HepG2 (cell line): ENCODE measurements around the gene HAX1. TPM values are rescaled to one million over a fixed set of nuclear protein-coding genes. Genes with fewer than 3 reads are reported as not detected.

Source experiments
- ATAC-seq: fragments of 200-7000 bp; cut with Tn5 transposase; 3 replicates; pipeline ENCODE4 v1.9.1; 2020; ENCODE audit warnings: mild to moderate bottlenecking, moderate library complexity
- BruUV-seq: library from RNA; stranded (reverse); fragments of 400-500 nt; replicated peaks from 2 replicates; lab custom pipeline; 2021; lab: Mats Ljungman, UMichigan
- CTCF ChIA-PET: fragments of 300-600 bp; formaldehyde crosslinking; extraction: SDS; loops from one replicate; lab custom pipeline; 2021; ENCODE audit warnings: low total read pairs, inconsistent platforms, low intra/inter-chr PET ratio; lab: Yijun Ruan, JAX
- POLR2A ChIA-PET: fragments of 350-600 bp; sonication (Branson Sonifier 250); formaldehyde crosslinking; loops from one replicate; lab custom pipeline; 2020; ENCODE audit warnings: antibody characterized with exemption, inconsistent platforms; lab: Yijun Ruan, JAX
- DNase-seq: peaks from one replicate; pipeline ENCODE4 v3.0.0-alpha.2; 2015; ENCODE audit warnings: low spot score
- FAIRE-seq: peaks from 3 replicates; lab custom pipeline; 2011; peaks lifted over from hg19 to GRCh38; lab: Jason Lieb, UNC
- H2AFZ ChIP-seq: one replicate; pipeline ENCODE4 v1.6.1; 2011; ENCODE audit warnings: low read length, inconsistent platforms
- H3K27ac ChIP-seq: fragments of 300-600 bp; 3 replicates; pipeline ENCODE4 v1.8.0; 2011; ENCODE audit warnings: mixed run types, mild to moderate bottlenecking, mixed read lengths, low read length, inconsistent platforms; ENCODE audit not compliant: insufficient read depth; ENCODE audit errors: extremely low read length
- H3K27me3 ChIP-seq, 2 experiments: fragments of 200-600 bp in 1 of 2; 2 replicates in 1 of 2; 3 replicates in 1 of 2; pipeline versions ENCODE4 v1.6.0 to v1.8.0; 2011; ENCODE audit warnings: low read length in 2 of 2, mild to moderate bottlenecking in 2 of 2, moderate library complexity in 2 of 2, inconsistent platforms in 1 of 2; ENCODE audit not compliant: insufficient read depth in 2 of 2, control insufficient read depth in 1 of 2
- H3K36me3 ChIP-seq, 2 experiments: fragments of 200-600 bp in 1 of 2; replicated peaks in 1 of 2; 2 replicates in 1 of 2; 3 replicates in 1 of 2; pipeline versions ENCODE4 v1.5.1 to v1.8.0; 2011; ENCODE audit warnings: low read length in 2 of 2, inconsistent platforms in 1 of 2; ENCODE audit not compliant: insufficient read depth in 2 of 2, control insufficient read depth in 1 of 2
- H3K4me1 ChIP-seq: 2 replicates; pipeline ENCODE4 v1.5.1; 2012; ENCODE audit warnings: low read length, inconsistent platforms; ENCODE audit not compliant: insufficient read depth
- H3K4me2 ChIP-seq: 2 replicates; pipeline ENCODE4 v1.6.0; 2011; ENCODE audit warnings: low read depth, low read length, inconsistent platforms
- H3K4me3 ChIP-seq, 3 experiments: fragments of 200-600 bp in 1 of 3; sonication (generic), shearing (Covaris generic) in 1 of 3; replicated peaks in 1 of 3; 2 replicates each; pipeline ENCODE4 v1.5.1; 2011 to 2016; ENCODE audit warnings: low read length in 3 of 3, inconsistent platforms in 2 of 3, low read depth in 2 of 3, mild to moderate bottlenecking in 2 of 3, control low read depth in 1 of 3, mixed read lengths in 1 of 3; ENCODE audit not compliant: insufficient read depth in 1 of 3
- H3K79me2 ChIP-seq: one replicate; pipeline ENCODE4 v1.6.1; 2011; ENCODE audit warnings: low read length, inconsistent platforms; ENCODE audit not compliant: insufficient read depth
- H3K9ac ChIP-seq: 2 replicates; pipeline ENCODE4 v1.6.0; 2011; ENCODE audit warnings: mild to moderate bottlenecking, low read depth, low read length, inconsistent platforms; ENCODE audit not compliant: insufficient read depth
- H3K9me3 ChIP-seq: 2 replicates; pipeline ENCODE4 v1.5.1; 2012; ENCODE audit warnings: mild to moderate bottlenecking, low read length
- H4K20me1 ChIP-seq: 2 replicates; pipeline ENCODE4 v1.6.0; 2011; ENCODE audit warnings: inconsistent platforms, mild to moderate bottlenecking, low read length, moderate library complexity; ENCODE audit not compliant: insufficient read depth
- CBX1 ChIP-seq: IDR thresholded peaks from one replicate; pipeline ENCODE4 v1.6.1; 2016; ENCODE audit warnings: antibody characterized with exemption, low read depth
- HOXA7 ChIP-seq: sonication (generic); formaldehyde crosslinking; IDR thresholded peaks from 2 replicates; pipeline ENCODE4 v1.8.1; 2022; ENCODE audit warnings: mild to moderate bottlenecking, missing genetic modification reagents, moderate library complexity
- NFAT5 ChIP-seq: sonication (generic); formaldehyde crosslinking; IDR thresholded peaks from 2 replicates; pipeline ENCODE4 v1.4.0; 2020; ENCODE audit warnings: missing genetic modification reagents
- ZC3H4 ChIP-seq: sonication (generic); formaldehyde crosslinking; IDR thresholded peaks from 2 replicates; pipeline ENCODE4 v1.4.0; 2020; ENCODE audit warnings: missing genetic modification reagents, borderline replicate concordance
- ZNF253 ChIP-seq: sonication (generic); formaldehyde crosslinking; IDR thresholded peaks from 2 replicates; pipeline ENCODE4 v1.8.0; 2022; ENCODE audit warnings: mild to moderate bottlenecking, missing genetic modification reagents, borderline replicate concordance
- WGBS: methylation state at CpG from one replicate; pipeline ENCODE4 v1.1.6; 2017; ENCODE audit warnings: low lambda C conversion rate; 5-methylcytosine and 5-hydroxymethylcytosine counted together
- in situ Hi-C: cut with HindIII; loops from 2 replicates; pipeline ENCODE4 v1.10.0; 2017; ENCODE audit warnings: low pct_unique_long_range_greater_than_20kb; ENCODE audit not compliant: extremely low pct_ligation_motif_present
- intact Hi-C: fragments of 100-400 bp; cut with micrococcal nuclease; formaldehyde crosslinking; loops from one replicate; pipeline ENCODE4 v1.10.0; 2022; ENCODE audit not compliant: unreplicated experiment
- polyA plus RNA-seq, 8 experiments: library from polyadenylated mRNA; depleted of rRNA in 3 of 8; stranded (reverse) in 7 of 8; unstranded in 1 of 8; fragments of >200 nt; fragmentation: Illumina TruSeq in 4 of 8; extraction: Trizol in 4 of 8; gene quantifications; 2 replicates each; pipeline versions ENCODE4 v1.2.1 to v1.2.3, GENCODE V29; 2011 to 2016; ENCODE audit warnings: low read depth in 4 of 8, missing spikeins in 1 of 8, mixed read lengths in 1 of 8; ENCODE audit not compliant: insufficient read depth in 1 of 8
- total RNA-seq, 5 experiments: library from RNA; depleted of rRNA; stranded (reverse); fragments of >200 nt; fragmentation: Illumina TruSeq; extraction: Trizol; gene quantifications; 2 replicates each; pipeline ENCODE4 v1.2.3, GENCODE V29; 2016; ENCODE audit warnings: low read depth in 1 of 5

HAX1 gene
- total and polyA plus RNA-seq, 2 of the 13 experiments (the other 11 are each of a cell fraction or from before 2014, with no cell fraction given) = 89.2 to 128 TPM

GRCh38 chr1:154318386-154318785, 46.0 kb downstream of the HAX1 start:
- H3K4me2 ChIP-seq = no peak overlapping the region
- no peaks in the 10 kb centered on the region for H3K9me3 ChIP-seq
- no peaks in the 10 kb centered on the region for H4K20me1 ChIP-seq
- CTCF ChIA-PET = no interaction called here
- H3K36me3 ChIP-seq = no peaks in the 10 kb centered on the region
- peaks cover 19% of the 10 kb centered on the region for H3K4me1 ChIP-seq
- ATAC-seq (no peak), DNase-seq (no peak), FAIRE-seq (no peak)
- no peak overlapping the region for H3K4me3 ChIP-seq
- BruUV-seq = no TSS peak
- no peak overlapping the region for H3K9ac ChIP-seq
- no peaks in the 10 kb centered on the region for H3K79me2 ChIP-seq
- H3K27me3 ChIP-seq = peaks cover 3 to 7% of the 10 kb centered on the region in 2 experiments; a peak in 2 of 5 replicates
- intact Hi-C loops = no loop called here
- no peak overlapping the region for H3K27ac ChIP-seq
- POLR2A ChIA-PET = no interaction called here
- 35% methylated on average over 4 of the region's 4 CpGs for WGBS
- no peak overlapping the region for H2AFZ ChIP-seq
- no peak for TF ChIP-seq CBX1
- no peak for TF ChIP-seq ZNF253 (CRISPR knock-in tag)
- no peak for TF ChIP-seq ZC3H4 (CRISPR knock-in tag)
- no peak for TF ChIP-seq NFAT5 (CRISPR knock-in tag)
- no peak for TF ChIP-seq HOXA7 (CRISPR knock-in tag)
- in situ Hi-C loops = no loop called here
